NCI-H1092 (cell line): ENCODE measurements around the gene MYLK3.
"Not testable (repeated sequence)": the region's sequence is repeated elsewhere in the genome, so short reads cannot be mapped to it uniquely, and the experiment has no call there.

Experiments used
- DNase-seq: peaks from one replicate; lab custom pipeline; 2025; lab: John Stamatoyannopoulos, UW

Gene MYLK3

DNA sequence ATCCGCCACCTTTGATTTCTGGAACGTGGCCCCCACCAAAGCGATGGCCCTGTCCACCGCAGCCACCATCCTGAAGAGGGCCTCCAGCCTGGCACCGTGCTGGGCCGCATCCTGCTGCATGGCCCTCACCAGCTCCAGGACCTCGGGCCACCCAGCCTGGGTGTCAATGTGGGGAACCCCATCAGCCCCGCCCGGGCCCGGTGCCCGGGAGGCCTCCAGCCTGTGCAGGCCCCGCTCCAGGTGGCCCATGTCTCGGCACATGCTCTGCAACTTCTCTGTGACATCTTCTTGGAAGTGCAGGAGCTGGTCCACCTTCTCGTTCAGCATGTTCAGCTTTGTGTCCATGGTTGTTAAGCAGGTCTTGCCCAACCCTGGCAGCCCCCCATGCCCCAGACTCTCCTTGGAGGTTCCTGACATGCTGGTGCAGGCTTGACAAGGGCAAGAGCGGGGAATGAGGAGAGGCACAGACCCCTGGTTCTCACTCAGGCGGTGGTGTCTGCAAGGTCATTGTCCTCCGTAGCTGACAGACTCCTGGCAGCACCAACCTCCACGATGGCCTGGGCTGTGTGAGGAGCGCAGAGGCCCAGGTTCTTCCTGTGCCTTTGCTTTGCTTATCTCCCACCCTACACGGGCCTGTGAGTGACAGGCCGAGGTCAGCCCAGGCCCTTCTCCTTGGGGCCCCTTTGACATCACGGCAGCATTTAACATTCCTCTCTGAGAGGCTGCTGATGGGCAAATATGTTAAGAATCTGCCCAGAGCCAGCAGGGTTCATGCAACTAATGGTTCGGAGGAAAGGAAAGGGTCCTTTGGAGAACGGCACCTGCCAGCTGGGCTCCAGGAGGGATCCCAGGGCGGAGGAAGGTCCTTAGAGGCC lies at the start of gene MYLK3:
TSS of gene MYLK3 (minus strand) at position 568 of the 875 bp plus-strand sequence. CDS start at position 417, 151 bp downstream.
- DNase-seq, result no peak

- no peak for DNase-seq
Measured at GRCh38 chr16:46797501-46797900, 49.4 kb upstream of the MYLK3 start.

- no peak for DNase-seq
Measured at GRCh38 chr16:46796764-46797269, 48.7 kb upstream of the MYLK3 start.

- DNase-seq, result no peak
Measured at GRCh38 chr16:46793841-46794240, 45.7 kb upstream of the MYLK3 start.

GRCh38 chr16:46790599-46791270 lies 42.6 kb upstream of the MYLK3 start:
- DNase-seq, result no peak

DNA sequence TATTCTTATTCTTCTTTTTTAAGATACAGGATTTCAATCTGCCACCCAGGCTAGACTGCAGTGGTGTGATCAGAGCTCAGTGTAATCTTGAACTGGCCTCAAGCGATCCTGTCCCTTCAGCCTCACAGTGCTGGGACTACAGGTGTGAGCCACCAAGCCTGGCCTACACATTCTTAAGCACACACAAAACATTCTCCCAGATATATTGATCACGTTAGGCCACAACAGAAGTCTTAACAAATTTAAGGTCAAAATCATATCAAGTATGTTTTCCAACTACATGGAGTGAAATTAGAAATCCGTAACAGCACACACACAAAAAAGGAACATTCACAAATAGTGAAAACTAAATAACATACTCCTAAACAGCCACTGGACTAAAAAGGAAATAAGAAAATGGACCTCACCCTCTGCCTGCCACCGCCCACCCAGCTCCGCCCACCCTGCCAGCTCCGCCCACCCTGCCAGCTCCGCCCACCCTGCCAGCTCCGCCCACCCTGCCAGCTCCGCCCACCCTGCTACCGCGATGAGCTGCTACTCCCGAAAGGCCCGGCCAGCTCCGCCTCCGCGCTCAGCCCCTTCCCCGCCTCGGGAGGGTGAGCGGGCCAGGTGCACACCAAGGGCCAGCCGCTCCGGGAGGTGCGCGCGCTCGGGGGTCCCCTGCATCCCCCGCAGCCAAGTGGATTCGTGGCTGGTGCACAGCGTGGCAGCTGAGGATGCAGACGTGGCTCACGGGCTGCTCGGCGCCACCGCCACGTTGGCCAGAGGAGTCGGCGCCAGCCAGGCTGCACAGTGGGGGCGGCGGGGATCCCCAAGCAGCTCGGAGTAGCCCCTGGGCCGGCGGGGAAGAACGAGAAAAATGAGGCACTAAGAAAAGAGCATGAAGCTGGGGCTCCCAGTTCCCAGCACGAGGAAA lies 41.6 kb upstream of the MYLK3 start:
- no peak for DNase-seq

- DNase-seq, result no peak
Measured at GRCh38 chr16:46788891-46789474, 40.8 kb upstream of the MYLK3 start.

- DNase-seq, result no peak
Measured at GRCh38 chr16:46787909-46788308, 39.8 kb upstream of the MYLK3 start.

- DNase-seq, result no peak
Measured at GRCh38 chr16:46785076-46785845, 37.1 kb upstream of the MYLK3 start.

- DNase-seq, result not testable (repeated sequence)
Measured at GRCh38 chr16:46784569-46784968, 36.4 kb upstream of the MYLK3 start.

DNA sequence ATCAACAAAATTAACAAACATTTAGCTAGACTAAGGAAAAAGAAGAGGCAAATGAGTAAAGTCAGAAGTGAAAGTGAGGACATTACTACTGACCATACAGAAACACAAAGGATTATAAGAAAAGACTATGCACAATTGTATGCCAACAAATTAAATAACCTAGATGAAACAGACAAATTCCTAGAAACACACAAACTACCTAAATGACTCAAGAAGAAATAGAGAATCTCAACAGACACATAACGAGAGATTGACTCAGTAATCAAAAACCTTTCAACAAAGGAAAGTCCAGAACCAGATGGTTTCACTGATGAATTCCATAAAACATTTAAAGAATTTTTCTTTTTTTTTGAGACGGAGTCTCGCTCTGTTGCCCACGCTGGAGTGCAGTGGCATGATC lies 35.7 kb upstream of the MYLK3 start:
- DNase-seq, result no peak

DNA sequence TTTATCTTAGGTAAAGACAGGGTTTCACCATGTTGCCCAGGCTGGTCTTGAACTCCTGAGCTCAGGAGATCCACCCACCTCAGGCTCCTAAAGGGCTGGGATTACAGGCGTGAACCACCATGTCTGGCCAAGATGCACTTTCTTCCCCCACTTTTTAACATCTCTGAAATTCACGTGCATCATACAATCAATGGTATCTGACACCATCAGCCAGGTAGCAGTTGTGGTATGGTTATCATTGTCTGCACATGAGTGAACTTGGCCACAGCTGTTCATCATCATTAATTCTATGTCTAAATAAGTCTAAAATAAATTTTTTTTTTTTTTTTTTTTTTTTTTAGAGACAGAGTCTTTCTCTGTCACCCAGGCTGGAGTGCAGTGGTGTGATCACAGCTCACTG lies 34.2 kb upstream of the MYLK3 start:
- DNase-seq, result no peak

DNA sequence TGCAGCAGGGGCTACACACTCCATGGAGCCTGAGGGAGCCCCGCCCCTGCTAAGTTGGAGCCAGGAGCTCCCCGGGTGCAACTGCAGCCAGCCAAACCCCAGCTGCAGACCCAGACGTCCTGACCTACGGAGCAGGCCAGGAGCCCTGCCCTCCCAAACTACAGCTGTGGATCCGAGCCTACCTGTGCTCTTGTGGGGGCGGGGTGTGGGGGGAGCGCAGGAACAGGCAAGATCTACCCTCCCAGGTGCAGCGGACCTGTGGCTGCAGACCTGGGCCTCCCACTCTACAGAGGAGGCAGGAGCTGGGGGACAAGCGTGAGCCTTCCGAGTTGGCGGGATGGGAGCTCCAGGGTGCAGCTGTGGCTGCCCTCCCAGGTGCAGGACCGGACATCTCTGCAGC lies 29.7 kb upstream of the MYLK3 start:
- DNase-seq, result no peak

GRCh38 chr16:46775214-46775613 lies 27.1 kb upstream of the MYLK3 start:
- no peak for DNase-seq

GRCh38 chr16:46774743-46775177 lies 26.6 kb upstream of the MYLK3 start:
- no peak for DNase-seq

GRCh38 chr16:46772463-46772862 lies 24.3 kb upstream of the MYLK3 start:
- DNase-seq, result no peak

DNA sequence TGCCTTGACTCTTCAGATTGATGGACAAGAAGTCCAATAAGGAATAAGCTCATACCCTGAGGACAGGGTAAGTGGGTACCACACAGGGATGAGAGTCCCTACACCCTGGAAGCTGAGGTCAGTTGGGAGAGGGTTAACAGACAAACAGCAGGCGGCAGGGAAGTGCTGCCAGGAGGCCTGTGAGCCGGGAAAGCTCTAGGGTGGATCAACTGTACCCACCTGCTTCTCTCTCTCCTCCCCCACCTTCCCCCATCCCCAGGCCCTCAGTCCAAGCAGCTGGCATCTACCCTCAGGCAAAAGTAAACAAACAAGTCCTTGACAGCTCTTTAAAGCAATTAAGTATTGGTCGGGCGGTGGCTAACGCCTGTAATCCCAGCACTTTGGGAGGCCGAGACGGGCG lies 20.7 kb upstream of the MYLK3 start:
- peak; percentile 82 for DNase-seq

GRCh38 chr16:46765050-46765449 lies 16.9 kb upstream of the MYLK3 start:
- no peak for DNase-seq

DNA sequence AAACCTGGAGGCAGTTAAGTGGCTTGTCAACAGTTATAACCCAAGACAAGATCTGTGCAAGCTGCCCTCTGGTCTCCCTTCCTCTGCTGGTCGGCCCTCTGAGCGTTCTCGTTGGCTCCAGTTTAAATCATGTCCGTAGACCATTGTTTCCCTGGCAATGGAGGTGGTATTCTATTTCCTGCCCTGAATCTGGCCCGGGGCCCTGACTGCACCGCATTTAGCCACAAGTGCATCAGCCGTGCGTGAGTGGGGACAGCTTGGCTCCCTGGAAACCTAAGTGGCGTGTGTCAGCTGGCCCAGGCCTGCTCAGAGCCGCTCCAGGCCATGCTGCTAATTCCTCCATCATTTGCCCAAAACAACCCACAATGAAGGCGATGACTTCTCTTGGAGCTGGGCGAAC lies 15.0 kb upstream of the MYLK3 start:
- peak; percentile 80 for DNase-seq

- DNase-seq, result no peak
Measured at GRCh38 chr16:46762583-46762982, 14.4 kb upstream of the MYLK3 start.

DNA sequence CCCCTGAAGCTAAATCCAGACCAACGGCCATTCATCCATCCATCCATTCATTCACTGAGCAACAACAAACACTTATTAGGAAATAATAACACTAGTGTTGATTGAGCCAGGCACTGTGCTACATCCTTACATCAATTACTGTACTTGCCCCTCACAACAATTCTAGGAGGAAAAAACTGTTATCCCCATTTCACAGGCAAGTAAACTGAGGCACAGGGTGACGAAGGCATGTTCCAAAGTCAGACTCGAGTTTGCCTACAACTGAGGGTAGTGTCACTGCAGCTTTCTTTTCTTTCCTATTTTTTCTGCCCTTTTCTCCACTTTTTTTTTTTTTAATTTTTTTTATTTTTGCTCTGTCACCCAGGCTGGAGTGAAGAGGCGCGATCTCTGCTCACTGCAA lies 11.2 kb upstream of the MYLK3 start:
- no peak for DNase-seq
